Measurements from ENCODE around the gene NRG2.

The NRG2 gene

GRCh38 chr5:139915834-139916233, 127.3 kb downstream of the NRG2 start:
- no peak for TF ChIP-seq SPI1 (IDR thresholded peaks at IDR 0.05; ENCODE audit: borderline replicate concordance, low read depth)
- TF ChIP-seq, protein P1, sequence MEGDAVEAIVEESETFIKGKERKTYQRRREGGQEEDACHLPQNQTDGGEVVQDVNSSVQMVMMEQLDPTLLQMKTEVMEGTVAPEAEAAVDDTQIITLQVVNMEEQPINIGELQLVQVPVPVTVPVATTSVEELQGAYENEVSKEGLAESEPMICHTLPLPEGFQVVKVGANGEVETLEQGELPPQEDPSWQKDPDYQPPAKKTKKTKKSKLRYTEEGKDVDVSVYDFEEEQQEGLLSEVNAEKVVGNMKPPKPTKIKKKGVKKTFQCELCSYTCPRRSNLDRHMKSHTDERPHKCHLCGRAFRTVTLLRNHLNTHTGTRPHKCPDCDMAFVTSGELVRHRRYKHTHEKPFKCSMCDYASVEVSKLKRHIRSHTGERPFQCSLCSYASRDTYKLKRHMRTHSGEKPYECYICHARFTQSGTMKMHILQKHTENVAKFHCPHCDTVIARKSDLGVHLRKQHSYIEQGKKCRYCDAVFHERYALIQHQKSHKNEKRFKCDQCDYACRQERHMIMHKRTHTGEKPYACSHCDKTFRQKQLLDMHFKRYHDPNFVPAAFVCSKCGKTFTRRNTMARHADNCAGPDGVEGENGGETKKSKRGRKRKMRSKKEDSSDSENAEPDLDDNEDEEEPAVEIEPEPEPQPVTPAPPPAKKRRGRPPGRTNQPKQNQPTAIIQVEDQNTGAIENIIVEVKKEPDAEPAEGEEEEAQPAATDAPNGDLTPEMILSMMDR (IDR thresholded peaks at IDR 0.05; ENCODE audit: insufficient read depth, low read length) = no peak
- TF ChIP-seq GABPA (IDR thresholded peaks at IDR 0.05; ENCODE audit: low read depth) = no peak
- TF ChIP-seq POLR2AphosphoS5 (IDR thresholded peaks at IDR 0.05; ENCODE audit: low read depth) = no peak
- TF ChIP-seq, protein P2, sequence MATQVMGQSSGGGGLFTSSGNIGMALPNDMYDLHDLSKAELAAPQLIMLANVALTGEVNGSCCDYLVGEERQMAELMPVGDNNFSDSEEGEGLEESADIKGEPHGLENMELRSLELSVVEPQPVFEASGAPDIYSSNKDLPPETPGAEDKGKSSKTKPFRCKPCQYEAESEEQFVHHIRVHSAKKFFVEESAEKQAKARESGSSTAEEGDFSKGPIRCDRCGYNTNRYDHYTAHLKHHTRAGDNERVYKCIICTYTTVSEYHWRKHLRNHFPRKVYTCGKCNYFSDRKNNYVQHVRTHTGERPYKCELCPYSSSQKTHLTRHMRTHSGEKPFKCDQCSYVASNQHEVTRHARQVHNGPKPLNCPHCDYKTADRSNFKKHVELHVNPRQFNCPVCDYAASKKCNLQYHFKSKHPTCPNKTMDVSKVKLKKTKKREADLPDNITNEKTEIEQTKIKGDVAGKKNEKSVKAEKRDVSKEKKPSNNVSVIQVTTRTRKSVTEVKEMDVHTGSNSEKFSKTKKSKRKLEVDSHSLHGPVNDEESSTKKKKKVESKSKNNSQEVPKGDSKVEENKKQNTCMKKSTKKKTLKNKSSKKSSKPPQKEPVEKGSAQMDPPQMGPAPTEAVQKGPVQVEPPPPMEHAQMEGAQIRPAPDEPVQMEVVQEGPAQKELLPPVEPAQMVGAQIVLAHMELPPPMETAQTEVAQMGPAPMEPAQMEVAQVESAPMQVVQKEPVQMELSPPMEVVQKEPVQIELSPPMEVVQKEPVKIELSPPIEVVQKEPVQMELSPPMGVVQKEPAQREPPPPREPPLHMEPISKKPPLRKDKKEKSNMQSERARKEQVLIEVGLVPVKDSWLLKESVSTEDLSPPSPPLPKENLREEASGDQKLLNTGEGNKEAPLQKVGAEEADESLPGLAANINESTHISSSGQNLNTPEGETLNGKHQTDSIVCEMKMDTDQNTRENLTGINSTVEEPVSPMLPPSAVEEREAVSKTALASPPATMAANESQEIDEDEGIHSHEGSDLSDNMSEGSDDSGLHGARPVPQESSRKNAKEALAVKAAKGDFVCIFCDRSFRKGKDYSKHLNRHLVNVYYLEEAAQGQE (IDR thresholded peaks at IDR 0.05; ENCODE audit: insufficient replicate concordance, low read depth) = no peak
- no peak overlapping the region for H3K27ac ChIP-seq (replicated peaks)
- H3K4me3 ChIP-seq (replicated peaks; ENCODE audit: insufficient read depth, low read length) = no peak overlapping the region
- no peaks in the 10 kb centered on the region for H3K27me3 ChIP-seq (ENCODE audit: insufficient read depth, poor library complexity, severe bottlenecking)
- DNase-seq (ENCODE audit: low read depth in 1 of 2, low spot score in 1 of 2) = no peak

- TF ChIP-seq POLR2AphosphoS5 (IDR thresholded peaks at IDR 0.05; ENCODE audit: low read depth) (no peak), GABPA (IDR thresholded peaks at IDR 0.05; ENCODE audit: low read depth) (no peak), SPI1 (IDR thresholded peaks at IDR 0.05; ENCODE audit: borderline replicate concordance, low read depth) (no peak)
- TF ChIP-seq, protein P2 (IDR thresholded peaks at IDR 0.05; ENCODE audit: insufficient replicate concordance, low read depth) = no peak
- TF ChIP-seq, protein P1 (IDR thresholded peaks at IDR 0.05; ENCODE audit: insufficient read depth, low read length) = no peak
- Histone ChIP-seq H3K27ac (replicated peaks) (no peak overlapping the region), H3K27me3 (ENCODE audit: insufficient read depth, poor library complexity, severe bottlenecking) (no peaks in the 10 kb centered on the region), H3K4me3 (replicated peaks; ENCODE audit: insufficient read depth, low read length) (no peak overlapping the region)
- no peak for DNase-seq (ENCODE audit: low read depth in 1 of 2, low spot score in 1 of 2)
These were observed 127.8 kb downstream of the NRG2 start for GRCh38 chr5:139915266-139915665.

DNA sequence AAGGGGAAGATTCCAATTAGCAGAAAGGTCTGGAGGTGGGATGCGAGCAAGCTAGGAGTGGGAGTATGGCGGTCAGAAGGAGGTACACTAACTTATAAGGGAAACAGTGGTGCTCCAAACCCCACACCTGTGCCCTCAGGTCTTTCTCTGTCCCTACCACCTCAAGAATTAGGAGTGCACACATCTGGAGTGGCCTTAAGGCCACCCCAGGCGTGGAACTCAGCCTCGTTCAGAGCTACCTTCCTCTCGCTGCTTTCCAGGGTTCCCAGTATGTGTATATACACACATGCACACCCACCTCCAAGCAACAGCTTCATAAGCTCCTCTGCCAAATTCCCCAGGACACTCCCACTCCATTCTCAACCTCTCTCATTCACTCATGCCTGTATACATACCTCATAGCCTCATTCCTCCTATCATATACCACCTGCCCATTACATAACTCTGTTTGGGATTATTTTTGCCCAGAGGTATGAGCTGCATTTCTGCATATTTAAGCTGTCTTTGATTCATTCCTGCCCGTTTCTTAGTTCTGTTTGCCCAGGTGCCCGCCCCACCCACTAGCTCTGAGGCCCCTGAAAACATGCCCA, 128.8 kb downstream of the NRG2 start:
- DNase-seq (ENCODE audit: low read depth in 1 of 2, low spot score in 1 of 2) = no peak
- Histone ChIP-seq H3K27ac (replicated peaks) (no peak overlapping the region), H3K4me3 (replicated peaks; ENCODE audit: insufficient read depth, low read length) (no peak overlapping the region), H3K27me3 (ENCODE audit: insufficient read depth, poor library complexity, severe bottlenecking) (no peaks in the 10 kb centered on the region)
- TF ChIP-seq GABPA (IDR thresholded peaks at IDR 0.05; ENCODE audit: low read depth) (no peak), POLR2AphosphoS5 (IDR thresholded peaks at IDR 0.05; ENCODE audit: low read depth) (no peak), SPI1 (IDR thresholded peaks at IDR 0.05; ENCODE audit: borderline replicate concordance, low read depth) (no peak)
- TF ChIP-seq, protein P1 (IDR thresholded peaks at IDR 0.05; ENCODE audit: insufficient read depth, low read length) = no peak
- TF ChIP-seq, protein P2 (IDR thresholded peaks at IDR 0.05; ENCODE audit: insufficient replicate concordance, low read depth) = no peak

Data from HL-60 (cell line).